UCSD-AML1 (cell line): ENCODE data around the gene ZC3H18.

ENCODE experiments used
- DNase-seq: peaks from one replicate; lab custom pipeline; 2025; ENCODE audit not compliant: unreplicated experiment; lab: John Stamatoyannopoulos, UW

Gene ZC3H18

DNA sequence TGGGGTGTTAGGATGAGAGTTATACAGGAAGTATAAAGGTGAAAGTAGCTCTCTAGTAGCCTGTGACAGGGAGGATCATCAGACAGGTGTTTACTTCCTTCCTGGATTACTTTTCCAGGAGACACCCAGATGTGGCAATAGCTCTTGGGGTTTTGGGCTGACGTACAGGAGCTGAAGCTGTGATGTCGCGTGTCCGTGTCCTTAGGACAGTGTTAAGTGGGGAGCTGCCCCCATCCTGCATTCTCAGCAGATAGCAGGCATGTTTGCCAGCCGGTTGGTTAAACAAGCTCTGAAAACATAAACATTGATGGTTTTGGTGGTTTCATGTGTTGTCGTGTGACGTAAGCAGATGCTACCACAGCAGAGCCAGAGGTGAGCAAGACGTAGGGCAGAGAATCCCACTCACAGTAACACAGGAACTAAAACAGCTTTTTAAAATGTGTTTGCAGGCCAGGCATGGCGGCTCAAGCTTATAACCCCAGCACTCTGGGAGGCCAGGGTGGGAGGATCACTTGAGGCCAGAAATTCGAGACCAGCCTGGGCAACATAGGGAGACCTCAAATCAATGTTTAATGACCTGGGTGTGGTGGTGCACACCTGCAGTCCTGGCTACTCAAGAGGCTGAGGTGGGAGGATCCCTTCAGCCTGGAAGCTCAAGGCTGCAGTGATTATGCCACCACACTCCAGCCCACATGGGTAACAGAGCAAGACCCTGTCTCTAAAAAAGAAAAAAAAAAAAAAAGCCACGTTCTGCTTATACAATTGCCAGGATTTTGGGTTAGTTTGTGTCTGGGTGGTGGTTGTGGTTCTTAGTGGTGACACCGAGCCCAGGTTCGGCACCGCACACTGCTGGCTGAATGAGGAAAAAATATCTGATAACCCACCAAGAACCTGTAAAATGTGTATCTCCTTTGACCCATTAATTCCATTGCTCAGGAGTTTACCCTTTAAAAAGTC is 49.9 kb downstream of the ZC3H18 start:
- no peak for DNase-seq

DNA sequence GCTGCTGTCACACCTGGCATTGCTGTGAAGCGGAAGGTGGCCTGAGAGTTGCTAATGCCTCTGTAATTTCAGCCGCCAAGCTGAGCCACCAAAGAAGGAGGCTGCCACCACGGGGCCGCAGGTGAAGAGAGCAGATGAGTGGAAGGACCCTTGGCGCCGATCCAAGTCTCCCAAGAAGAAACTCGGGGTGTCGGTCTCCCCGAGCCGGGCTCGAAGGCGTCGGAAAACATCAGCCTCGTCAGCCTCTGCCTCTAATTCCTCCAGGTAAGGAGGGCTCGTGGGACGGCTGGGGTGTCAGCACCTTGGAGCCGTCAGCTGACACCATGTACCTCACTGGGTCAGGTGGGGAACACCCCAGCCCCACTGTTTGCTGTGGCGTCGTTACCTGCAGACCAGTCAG is 51.9 kb downstream of the ZC3H18 start:
- DNase-seq, result no peak

DNA sequence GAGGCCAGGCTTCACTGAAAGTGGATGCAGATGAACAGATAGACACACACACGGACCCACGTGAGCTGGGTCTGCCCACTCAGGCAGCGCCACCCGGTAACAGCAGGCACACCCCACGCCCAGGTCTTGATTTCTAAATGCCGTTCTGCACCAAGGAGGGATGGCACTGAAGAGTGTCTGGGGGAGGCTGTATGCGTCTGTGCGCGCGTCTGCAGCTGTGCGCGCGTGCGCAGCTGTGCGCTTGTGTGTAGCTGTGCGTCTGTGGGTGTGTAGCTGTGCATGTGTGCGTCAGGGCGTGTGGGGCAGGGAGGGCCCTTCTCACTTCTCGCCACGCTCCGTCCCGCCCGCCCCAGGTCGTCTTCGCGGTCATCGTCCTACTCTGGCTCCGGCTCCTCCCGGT is 52.7 kb downstream of the ZC3H18 start:
- no peak for DNase-seq

DNA sequence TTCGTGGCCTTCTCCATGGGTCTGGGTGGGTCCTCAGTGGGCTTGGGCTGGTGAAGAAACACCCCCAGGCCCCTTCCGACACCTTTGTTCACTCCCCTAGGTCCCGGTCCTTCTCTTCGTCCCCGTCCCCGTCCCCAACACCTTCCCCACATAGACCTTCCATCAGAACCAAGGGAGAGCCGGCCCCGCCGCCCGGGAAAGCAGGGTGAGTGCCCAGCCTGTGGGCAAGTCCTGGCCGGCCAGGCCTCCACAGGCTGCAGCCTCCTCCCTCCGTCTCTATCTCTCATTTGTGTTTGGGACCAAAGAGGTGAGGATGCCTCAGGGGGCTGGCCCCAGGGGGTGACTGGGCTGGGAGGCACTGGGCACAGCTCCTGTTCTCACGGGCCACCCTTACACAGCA is 53.7 kb downstream of the ZC3H18 start:
- DNase-seq, result no peak

DNA sequence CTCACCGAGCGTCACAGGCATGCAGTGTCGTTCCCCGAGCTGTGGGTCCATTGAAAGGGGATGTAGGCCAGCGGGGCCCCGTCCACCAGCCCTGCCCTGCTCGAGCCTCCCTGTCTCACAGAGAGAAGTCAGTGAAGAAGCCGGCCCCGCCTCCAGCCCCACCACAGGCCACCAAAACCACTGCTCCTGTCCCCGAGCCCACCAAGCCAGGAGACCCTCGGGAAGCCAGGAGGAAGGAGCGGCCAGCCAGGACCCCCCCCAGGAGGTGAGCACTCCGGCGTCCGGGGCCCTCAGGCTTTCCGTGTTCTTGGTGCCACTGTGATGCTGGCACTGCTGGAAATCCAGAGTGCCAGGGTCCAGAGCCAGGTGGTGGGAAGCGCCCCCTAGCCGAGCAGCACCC is 54.3 kb downstream of the ZC3H18 start:
- DNase-seq, result no peak

DNA sequence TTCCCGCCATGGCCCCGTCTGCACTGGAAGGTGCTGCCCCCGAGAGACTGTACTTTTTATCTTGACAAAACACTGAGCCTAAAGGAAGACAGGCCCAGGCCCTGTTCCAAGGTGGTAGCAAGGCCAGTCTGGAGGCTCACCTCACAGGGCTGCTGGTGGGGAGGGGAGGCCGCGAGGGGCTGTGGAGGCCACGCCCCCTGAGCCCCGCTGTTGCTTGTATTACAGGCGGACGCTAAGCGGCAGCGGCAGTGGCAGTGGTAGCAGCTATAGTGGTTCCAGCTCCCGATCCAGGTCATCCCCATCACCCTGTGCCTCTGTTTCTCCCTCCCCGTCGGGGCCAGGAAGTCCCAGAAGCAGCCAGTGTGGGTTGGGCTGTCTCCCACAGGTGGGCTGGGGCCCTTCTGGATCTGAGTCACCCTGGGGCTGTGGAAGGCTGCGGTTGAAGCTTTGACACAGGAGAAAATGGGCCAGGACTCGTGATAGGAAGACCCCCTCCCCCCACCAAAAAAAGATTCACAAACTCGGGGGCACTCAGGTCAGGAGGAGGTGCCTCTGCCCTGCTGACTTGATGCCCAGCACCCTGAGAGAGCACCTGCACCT is 54.9 kb downstream of the ZC3H18 start:
- DNase-seq, result no peak

DNA sequence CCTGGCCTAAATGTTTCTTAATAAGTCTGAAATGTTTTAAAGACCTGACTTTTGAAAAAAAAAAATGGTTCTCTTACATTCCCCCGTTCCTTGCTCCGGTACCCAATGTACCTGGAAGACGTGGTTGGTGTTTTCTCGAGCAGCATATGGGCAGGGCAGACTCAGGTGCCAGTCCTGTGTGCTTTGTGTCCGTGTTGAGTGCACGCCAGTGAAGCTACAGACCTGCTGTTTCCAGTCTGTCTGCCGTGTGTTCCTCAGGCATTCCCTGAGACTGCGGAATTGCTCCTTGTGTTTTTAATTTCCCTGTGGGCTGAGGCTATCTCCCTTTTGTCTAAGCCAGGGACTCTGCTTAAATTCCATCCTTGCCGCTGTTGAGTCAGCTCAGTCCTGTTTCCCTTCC is 56.4 kb downstream of the ZC3H18 start:
- no peak for DNase-seq

DNA sequence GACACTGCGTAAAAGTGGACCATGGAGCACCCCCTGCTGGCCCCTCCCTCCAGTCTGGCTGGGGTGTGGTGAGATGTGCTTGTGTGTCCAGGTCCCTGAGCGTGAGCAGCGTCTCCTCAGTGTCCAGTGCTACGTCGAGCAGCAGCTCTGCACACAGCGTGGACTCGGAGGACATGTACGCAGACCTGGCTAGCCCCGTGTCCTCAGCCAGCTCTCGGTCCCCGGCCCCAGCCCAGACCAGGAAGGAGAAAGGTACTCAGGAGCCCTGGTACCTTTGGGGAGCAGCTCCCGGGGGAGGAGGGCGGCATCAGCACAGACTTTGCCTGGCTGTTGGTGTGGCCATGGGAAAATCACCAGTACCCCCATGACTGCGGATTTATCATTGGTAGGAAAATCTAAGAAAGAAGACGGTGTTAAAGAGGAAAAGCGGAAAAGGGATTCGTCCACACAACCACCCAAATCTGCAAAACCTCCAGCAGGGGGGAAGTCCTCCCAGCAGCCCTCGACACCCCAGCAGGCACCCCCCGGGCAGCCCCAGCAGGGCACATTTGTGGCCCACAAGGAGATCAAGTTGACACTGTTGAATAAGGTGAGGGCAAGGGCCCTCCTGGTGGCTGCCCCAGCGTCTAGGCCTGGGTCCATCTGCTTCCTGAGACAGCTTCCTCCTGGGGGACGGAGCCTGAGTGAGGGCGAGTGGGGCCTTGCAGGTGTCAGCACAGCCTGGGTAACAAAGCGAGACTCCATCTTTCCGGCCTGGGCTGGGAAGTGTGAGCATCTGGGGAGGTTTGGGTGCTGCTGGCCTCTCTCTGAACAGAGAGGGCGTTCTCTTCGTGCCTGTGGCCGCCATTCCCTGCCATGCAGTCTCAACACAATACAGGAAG is 57.6 kb downstream of the ZC3H18 start:
- DNase-seq, result no peak

DNA sequence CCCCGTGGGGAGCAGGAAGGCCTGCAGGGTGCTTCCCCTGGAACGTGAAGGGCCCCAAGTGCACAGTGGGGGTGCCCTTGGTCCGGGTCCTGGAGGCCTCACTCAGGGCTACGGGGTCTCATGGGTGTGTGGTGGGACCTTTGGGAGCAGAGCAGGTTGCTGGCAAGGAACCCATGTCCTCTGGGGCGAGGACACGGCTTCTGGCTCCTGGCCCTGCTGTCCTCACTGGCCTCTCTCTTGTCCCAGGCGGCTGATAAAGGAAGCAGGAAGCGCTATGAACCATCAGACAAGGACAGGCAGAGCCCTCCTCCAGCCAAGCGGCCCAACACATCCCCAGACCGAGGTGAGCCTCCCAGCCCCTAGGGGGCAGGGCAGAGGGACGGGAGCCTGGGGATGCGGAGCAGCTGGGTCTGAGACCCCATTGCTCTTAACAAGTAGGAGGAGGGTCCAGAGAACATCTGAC is 58.3 kb downstream of the ZC3H18 start:
- peak; percentile 46 for DNase-seq

DNA sequence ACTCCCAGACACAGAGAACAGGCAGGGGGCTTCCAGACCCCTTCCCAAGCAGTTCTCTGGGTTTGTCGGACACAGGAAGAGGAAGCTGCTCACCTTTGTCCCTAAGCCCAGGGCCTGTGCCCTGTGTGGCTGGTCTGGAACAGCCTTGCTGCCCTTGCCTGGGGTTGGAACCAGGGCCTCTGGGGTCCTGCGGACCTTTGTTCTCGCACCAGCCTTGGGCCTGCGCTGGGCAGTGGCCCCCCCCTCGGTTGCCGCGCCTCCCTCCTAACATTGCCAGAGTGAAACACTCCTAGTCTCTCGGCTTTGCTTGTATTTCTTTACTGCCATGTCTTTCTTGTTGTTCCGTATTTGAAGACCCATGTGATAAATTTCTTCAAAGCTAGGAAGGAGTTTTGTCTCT is 59.6 kb downstream of the ZC3H18 start:
- DNase-seq, result no peak

DNA sequence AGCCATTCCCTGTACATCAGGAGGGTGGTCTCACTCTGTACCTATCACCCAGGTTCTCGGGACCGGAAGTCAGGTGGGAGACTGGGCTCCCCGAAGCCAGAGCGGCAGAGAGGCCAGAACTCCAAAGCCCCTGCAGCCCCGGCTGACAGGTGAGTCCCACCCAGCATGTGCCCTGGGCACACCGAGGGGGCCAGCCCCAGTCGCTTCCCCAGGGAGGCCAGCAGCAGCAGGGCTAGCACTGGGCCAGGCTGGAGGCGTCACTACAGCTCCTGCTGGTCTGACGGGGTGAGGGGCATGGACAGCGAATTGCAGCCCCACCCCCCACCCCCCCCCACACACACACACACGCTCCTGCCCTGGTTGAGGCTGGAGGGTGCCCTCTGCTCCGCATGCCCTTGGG is 60.2 kb downstream of the ZC3H18 start:
- no peak for DNase-seq

DNA sequence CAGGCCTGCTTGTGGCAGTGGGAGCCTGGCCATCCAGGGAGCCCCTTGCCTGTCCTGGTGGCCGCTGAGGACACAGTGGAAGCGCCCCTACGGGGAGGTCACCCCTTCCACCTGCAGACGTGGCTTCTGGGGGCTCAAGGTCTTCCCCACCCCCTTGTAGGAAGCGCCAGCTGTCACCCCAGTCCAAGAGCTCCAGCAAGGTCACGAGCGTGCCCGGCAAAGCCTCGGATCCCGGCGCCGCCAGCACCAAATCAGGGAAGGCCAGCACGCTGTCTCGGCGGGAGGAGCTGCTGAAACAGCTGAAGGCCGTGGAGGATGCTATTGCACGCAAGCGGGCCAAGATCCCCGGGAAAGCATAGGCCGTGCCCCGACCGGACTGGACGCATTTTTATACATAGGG is 60.7 kb downstream of the ZC3H18 start:
- no peak for DNase-seq

DNA sequence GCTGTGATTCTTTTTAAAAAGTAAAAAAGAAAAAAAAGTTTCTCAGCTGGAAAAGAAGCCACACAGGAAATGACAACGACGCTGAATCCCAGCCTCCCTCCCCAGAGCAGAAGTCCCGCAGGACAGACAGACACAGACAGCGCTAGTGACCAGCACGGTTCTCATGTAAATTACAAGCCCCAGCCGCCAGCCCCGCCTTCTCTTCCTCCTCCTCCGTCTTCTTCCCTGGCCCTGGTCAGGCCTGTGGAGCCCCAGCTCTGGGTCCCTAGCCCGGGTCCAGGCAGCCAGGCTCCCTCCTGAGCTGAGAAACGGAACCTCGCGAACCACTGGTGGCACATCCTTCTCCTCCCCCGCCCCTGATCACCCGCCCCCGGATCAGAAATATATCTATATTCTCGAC is 61.2 kb downstream of the ZC3H18 start:
- DNase-seq, result no peak

DNA sequence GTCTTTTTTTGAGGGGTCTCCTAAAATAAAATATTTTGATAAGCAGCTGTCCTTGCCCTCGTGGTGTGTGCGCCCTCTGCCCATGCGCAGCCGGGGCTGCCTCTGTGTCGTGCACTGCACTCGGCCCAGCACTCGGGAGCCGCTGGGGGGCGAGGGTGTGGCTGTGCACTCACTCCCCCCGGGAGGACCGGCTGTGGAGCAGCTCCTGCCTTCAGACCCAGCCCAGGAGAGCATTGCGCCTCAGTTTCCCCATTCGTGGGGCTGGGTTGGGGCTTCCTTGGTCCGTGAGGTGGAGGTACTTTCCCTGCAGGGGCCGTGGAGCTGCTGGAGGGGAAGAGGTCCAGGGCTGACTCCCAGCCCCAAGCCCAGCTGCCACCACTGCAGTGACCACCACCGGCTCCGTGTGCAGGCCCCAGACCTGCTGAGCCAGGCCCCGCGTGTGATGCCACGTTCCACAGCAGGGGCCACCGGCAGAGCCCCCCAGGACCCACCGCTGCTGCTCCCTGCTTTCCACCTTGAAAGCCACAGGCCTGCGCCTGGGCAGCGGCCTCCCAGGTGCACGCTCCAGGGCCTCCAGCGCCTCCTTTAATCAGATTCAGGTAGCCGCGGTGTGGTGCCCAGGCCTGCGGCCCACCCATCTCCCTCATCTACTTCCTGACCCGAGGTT is 61.9 kb downstream of the ZC3H18 start:
- DNase-seq, result no peak

DNA sequence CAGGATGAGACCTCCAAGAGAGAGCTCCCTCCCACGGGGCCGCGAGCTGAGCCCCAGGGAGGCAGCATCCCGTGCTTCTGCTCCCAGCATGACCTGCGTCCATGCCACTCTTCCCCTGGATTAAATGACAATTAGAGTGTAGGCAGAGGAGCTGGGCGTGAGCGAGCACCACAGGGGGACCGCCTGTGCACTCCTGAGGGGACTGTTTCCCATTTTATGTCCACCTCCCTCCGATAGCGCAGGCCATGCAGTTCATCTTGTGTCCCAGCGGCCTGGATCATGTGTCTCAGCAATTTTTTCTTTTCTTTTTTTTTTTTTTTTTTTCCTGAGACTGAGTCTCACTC is 62.4 kb downstream of the ZC3H18 start:
- no peak for DNase-seq

DNA sequence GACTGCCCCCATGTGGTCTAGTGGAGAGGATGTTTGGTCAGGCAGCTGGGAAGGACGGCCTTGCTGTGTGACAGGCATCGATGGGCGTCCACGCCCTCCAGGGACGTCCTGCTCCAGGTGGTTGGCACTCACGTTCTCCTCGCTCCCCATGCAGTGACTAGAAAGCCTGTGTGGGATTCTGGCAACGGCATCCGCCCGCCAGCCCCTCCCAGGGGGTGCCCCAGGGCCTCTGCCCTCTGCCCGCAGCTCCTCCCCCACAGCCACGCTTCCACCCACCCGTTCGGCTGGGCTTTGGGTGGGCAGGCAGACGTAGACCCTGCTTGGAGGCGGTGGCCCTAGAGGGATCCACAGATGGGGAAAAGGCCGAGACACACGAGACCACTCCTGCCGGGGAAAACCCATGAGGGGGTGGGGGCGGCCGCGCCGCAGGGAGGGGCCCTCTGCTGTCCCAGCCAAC is 63.5 kb downstream of the ZC3H18 start:
- no peak for DNase-seq

DNA sequence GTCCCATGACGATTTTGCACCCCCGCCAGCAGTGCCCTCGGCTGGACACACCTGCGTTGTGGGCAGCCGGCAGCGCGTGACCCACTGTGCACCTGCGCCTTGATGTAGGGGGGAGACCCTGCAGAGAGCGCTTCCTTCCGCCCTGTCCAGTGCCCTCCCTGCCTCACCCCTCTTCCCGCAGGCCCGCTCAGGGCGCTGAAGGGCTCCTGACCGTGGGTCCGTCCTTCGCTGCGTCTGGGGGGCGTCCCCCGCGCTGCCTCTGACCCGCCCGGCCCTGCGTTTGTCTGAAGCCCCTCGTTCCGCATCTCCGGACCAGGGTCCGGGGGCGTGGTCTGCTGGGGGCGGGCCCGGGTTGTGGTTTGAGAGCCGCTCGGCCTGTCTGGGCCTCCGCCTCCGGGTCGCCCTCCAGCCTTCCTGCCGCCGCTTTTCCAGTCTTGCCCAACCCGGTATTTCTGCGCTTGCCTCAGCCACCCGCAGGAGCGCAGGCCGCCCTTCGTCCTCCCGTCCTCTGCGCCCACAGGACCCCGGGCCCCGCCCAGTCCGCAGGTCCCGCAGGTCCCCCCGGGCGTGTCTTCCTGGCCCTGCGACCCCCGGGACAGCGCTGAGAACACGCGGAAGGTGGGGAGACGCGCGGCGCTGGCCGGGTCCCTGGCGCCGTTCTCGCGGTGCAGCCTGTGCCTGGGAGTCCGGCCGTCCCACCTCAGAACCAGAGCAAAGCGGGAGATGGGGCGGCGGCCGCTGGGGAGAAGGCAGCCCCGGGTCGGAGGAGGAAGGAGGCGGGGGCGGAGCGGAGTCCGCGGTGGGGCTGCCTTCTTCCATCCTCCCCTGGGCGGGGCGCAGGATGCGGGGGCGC is 64.2 kb downstream of the ZC3H18 start:
- DNase-seq, result no peak

DNA sequence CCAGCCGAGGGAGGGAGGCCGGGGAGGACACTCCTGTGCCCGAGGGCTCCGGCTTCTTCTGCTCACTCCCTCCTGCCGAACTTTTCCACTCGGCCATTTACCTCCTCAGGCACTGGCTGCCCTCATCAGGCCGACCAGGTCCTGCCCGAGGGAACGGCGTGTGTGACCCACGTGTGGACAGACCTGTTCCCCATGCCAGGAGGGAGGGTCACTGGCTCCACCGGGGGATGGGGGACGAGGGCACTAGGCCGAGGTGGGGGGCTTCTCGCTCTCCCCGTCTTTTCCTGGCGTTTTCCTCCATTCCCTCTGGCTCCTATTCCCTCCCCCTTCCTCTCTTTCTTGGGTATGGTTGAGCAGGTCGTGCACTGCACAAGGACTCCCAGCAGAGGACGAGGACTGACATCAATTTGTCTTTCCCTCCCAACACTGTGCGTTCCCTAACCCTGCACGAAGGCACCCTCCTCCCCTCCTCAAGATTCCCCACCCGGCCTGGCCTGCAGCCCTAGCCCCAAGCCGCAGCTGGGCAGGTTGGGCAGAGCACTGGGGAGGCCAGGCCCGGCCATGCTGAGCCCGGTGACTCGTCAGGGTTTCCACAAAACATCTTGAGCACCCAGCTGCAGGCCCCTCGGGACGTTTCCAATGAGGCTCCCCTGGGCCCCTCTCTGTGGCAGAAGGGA is 64.9 kb downstream of the ZC3H18 start:
- DNase-seq, result no peak

DNA sequence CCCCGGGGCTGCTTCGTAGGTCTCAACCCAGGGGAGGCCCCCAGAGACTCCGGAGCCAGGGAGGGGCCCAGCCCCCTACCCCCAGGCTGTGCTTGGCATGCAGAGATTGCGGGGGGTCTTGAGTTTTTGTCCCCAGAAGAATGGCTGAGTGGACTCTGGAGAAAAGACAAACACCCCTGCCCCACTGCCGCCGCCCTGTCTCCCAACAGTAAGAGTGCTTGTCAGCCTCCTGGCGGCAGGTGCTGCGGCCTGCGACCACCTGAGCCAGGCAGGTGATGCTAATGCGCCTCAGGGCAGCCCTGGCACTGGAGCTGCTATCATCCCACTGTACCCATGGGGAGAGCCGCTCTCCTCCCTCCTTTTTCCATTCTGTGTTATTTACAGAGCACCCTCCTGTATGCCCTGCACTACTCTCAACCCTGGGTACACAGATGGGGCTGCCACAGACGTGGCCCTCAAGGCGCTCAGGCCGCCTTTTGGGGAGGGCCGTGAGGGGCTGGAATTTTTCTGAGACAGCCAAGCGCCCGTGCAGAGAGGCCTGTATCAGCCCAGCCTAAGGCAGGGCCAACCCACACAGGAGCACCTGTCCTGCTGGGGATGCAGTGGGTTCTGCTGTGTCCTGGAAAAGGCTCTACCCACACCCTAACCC is 65.6 kb downstream of the ZC3H18 start:
- DNase-seq, result no peak
